ENCODE results near the gene SOS2.
A peak's percentile ranks its signal among the peaks of the same experiment; 100 is the strongest.

SOS2 gene

DNA sequence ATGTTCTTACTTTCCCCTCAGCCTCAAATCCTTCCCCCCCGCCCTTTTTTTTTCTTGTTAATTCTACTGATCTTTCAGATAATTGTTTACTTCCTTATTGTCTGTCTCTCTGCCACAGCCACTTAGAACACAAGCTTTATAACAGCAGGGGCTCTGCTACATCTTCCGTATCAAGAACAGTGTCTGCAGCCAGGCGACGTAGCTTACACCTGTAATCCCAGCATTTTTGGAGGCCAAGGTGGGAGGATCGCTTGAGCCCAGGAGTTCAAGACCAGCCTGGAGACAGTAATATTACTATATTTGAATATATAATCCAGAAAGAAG lies 5.4 kb downstream of the SOS2 start:
- no peak for DNase-seq (ENCODE audit: low read depth)

DNA sequence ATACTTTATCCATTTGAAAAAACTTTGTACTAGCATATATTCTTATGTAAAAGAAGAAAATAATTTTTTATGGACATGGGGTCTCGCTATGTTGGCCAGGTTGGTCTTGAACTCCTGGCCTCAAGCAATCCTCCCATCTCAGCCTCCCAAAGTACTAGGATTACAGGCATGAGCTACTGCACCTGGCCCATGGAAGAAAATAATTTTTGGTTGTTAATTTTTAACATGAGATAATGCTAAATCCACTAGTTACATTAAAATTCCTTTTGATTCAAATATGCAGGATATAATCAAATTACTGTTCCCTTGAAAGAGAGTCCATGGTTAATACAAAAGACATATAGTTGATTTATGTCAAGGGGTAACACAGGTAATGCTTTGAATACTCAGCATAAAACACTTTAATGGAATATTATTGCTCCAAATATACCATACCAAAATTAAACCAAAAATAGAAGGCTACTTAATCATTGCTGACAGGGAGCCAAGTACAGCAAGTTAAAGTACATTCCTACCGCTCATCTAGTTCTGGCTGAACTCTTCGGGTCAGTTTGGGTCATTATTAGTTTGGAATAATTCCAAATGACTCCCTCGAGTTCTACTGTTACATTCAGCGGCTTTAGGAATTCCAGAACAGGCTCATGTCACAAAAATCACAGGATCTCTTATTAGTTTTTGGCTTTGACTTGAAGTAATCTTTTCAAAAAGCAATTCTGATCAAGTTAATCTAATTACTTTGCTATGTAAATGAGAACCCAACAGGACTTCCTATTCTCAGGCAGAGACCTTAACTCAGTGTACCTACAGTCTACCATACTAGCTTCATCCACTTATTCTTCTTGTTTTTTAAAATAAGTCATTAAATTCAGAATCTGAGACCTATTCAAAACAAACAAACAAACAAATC lies 6.1 kb downstream of the SOS2 start:
- peak; percentile 91 for DNase-seq (ENCODE audit: low read depth)

DNA sequence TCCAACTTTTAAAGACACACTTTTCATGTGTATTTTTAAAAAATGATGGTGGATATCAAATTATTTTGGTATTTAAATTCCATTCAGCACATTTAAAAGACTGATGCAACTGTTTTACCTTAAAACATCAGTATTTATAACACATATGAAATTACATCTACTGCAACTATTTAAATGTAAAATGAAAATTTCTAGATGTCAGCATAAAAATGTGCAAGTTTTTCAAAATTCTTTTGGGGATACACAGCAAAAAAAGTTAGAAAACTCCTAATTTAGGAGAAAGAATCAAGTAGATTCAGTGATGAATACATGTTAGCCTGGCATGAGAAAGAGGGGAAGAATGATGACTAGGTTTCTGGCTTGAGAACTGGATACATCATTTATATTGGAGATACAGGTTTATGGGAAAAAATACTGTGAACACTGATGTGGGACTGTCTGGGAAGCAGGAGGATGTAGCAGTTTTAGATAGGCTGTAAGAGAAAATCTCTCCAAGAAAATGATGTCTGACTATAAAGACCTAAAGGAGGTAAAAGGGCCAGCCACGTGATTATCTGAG lies 9.2 kb downstream of the SOS2 start:
- no peak for DNase-seq (ENCODE audit: low read depth)

DNA sequence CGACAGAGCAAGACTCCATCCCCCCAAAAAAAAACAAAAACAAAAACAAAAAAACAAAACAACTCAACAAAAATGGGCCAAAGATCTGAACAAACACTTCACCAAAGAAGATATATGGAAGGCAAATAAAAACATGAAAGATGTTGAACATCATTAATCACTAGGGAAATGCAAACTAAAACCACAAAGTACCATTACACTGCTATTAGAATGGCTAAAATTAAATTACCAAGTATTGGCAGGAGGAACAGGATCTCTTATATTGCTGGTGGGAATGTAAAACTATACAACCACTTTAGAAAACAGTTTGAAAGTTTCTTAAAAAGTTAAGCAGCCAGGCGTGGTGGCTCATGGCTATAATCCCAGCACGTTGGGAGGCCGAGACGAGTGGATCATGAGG lies 12.9 kb downstream of the SOS2 start:
- DNase-seq (ENCODE audit: low read depth): no peak

DNA sequence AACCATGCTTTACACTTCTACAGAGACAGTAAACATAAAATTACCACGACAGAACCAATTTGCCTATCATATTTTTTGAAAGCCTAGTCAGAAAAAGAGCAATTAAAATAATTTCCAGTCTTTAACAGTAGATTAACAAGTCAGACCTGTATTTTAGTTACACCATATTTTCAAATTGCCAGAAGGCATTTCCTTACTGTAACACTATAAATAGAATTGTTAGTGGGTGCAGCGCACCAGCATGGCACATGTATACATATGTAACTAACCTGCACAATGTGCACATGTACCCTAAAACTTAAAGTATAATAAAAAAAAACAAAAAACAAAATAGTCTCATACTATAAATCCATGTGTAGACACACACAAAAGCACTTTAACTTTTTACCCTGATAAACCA lies 16.0 kb downstream of the SOS2 start:
- no peak for DNase-seq (ENCODE audit: low read depth)

DNA sequence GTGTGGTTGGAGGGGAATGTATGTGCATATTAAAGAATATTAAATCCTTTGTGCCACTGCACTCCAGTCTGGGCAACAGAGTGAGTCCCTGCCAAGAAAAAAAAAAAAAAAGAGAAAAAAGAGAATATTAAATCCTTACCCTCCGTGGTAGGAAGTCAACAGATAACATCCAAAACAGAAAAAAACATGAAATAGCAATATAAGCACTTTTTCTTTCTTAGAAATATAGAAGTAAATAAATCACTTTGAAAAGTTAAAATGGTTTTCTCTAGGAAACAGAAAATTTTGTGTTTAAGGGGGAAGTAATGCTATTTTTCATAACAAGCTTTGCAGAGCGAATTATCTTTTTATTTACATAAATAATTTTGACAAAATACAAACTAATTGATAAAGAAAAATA lies 17.6 kb downstream of the SOS2 start:
- DNase-seq (ENCODE audit: low read depth): no peak

DNA sequence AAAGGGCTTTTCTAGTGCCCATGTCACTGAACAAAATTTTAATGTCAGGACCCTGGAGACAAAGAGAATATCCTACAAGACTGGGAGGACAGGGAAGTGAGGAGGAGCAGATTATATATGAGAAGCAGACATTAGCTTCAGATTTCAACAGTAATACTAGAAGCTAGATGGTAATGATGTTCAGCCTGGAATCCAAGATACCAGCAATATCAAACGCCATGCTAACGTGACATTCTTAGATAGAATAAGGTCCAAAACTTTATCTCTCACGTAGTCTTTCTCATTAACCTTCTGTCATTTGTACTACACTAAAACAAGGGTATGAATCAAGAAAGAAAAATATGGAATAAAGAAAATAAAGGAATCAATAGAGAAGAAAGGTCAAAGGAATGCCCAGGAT lies 18.7 kb downstream of the SOS2 start:
- DNase-seq (ENCODE audit: low read depth): no peak

DNA sequence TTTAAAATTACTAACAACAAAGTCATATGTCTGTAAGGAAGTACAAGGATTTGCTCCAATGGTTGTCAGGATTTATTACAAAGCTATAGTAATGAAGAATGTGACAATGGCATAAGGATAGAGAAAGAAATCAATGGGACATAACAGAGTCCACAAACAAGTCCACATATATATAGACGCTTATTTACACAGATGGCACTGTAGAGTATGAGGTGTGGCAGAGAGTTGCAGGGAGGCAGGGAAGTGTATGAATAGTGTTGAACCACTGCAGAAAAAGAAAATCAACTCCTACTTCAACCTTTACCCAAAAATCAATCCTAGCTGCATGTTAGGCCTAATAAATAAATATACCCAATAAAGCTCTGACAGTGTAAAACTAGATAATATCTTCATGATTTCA lies 21.3 kb downstream of the SOS2 start:
- no peak for DNase-seq (ENCODE audit: low read depth)

DNA sequence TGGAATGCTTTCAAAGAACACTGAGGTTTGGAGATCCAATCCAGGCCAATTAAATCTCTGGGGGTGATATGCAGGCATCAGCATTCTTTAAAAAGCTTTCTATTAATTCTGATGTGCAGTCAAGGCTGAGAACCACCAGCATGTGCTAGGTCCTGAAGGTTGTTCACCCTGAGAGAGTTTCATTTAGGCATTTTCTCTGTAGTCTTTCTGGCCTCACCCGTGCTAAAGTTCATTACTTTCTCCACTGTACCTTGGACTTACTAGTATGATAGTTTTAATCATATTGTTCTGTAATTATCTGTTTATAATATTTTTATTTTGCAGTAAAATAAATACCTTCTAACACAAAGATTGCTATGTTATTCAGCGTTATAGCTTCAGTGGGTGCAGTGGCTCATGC lies 32.9 kb downstream of the SOS2 start:
- DNase-seq (ENCODE audit: low read depth): no peak

DNA sequence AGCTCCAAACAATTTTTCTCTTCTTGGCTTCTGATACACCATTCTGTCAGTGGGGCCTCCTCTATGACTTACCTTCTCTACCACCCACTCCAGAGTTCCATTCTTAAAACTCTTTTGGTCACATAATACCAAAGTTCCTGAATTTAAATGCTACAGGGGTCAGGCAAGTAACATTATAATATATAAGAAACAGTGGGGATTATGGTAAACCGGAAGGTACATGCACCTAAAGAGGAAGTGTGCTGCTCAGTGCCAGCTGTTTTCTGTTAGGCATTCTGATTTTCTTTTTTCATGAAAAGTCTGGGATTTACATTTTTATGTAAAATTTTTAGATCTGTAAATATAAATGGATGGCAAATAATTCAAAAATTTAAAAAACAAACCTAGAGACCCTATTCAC lies 39.9 kb downstream of the SOS2 start:
- no peak for DNase-seq (ENCODE audit: low read depth)

DNA sequence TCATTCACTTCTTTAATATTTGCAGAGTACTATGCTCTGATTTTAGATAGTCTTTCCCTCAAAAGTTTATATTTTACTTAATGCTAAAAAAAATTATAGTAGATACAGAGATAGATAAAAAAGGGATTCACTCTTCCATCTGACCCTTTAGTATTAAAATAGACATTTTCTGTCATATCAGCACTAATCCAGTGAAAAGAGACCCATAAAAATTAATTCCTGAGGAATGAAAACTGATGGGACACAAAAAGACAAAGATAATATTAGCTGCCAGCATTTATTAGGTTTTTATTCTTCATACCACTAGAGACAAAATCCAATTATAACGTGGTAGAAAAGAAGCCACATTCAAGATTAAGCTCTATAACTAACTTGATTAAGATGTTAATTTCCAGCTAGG lies 45.3 kb downstream of the SOS2 start:
- no peak for DNase-seq (ENCODE audit: low read depth)

DNA sequence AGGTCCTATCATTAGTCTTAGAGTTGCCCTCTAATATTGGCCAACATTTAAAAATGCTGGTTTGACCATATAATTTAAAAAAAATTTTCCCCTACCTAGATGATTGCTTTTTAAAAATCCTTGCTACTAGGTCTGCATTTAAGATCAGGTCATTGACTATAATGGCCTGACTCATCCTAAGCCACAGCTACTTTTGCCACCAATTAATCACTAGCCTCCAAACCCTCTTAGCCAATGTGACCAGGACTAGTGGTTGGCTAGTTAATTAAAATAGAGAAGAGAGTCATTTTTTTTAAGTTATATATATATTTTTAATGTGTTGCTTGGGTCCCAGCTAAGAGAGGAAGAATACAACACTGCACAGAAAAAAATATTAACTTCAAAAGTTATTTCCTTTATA lies 57.5 kb downstream of the SOS2 start:
- no peak for DNase-seq (ENCODE audit: low read depth)

DNA sequence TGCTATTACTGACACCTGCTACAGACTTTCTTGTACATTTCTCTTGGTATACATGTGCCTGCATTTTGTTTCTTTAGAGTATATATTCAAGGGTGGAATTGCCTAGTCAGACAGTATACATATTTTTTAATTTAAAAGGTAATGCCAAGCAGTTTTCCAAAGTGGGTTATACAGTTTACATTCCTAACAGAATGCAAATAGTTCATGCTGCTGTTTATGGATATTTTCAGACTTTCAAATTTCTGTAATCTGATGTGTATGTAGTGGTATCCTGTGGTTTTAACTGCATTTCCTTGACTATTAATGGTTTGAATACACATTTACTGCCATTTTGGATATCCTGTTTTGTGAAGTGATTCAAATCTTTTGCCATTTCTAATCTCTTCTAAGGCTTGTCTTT lies 59.5 kb downstream of the SOS2 start:
- no peak for DNase-seq (ENCODE audit: low read depth)

DNA sequence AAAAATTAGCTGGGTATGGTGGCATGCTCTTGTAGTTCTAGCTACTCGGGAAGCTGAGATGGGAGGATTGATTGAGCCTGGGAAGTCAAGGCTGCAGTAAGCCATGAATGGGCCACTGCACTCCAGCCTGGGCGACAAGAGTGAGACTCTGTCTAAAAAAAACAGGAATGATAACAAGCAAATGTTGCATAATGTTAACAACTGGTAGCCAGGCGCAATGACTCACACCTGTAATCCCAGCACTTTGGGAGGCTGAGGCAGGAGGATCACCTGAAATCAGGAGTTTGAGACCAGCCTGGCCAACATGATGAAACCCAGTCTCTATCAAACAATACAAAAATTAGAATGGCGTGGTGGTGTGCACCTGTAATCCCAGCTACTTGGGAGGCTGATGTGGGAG lies 64.0 kb downstream of the SOS2 start:
- peak; percentile 8 for DNase-seq (ENCODE audit: low read depth)

DNA sequence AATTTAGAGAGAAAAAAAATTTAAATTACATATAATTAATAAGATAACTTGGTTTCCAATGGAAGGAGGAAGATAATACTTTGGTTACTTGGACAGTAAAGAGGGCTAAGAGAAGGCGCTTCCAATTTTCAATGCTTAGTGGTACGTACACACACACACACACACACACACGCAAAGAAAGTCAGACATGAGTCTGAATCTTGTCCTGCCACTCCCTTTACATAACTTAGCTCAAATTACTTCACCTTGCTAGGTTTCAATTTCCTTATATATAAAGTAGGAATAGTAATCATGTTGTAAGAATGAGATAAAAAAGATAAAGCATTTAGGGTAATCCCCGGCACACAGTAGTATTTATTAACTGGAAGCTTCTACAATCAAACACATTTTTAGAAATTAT lies 75.3 kb downstream of the SOS2 start:
- no peak for DNase-seq (ENCODE audit: low read depth)

DNA sequence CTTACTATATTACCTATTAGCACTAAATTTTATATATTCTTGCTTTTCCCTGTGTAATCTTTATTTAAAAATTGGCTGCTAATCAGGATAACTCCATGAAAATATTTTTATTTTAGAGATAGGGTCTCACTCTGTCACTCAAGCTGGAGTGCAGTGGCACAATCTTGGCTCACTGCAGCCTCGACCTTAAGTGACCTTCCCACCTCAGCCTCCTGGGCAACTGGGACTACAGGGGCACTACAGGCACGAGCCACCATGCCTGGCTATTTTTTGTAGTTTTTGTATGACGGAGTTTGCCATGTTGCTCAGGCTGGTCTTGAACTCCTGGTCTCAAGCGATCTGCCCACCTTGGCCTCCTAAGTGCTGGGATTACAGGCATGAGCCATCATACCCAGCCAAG lies 82.6 kb downstream of the SOS2 start:
- DNase-seq (ENCODE audit: low read depth): no peak

DNA sequence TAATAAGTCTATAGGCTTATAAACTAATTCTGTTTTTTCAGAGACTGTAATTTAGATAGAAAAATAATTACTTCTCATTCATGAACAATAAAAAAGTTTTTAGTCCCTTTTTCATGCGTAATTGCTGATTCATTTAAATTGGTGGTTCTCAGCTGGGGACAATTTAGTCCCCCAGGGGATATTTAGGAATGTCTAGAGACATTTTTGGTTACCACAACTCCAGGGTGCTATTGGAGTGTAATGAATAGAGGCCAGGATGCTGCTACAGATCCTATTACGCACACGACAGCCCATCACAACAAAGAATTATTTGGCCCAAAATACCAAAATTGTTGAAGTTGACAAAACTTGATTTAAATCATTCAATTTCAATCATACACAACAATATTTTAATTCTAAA lies 92.2 kb downstream of the SOS2 start:
- no peak for DNase-seq (ENCODE audit: low read depth)

DNA sequence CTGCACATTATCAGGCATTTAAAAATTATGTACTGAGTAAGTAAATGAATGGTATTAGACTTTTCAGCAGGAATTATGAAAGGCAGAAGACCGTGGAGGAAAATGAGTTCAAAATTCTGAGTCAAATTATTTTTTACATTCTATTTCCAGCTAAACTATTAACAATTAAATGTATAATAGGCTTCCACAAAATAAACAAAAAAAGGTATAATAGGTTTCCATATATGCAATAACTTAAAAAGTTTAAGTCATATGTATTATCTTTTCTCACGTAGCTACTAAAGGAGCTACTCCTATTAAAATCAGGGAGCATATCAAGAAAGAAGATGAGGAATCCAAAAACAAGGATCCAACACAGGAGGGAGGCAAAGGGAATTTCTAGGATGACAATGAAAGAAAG lies 103.6 kb downstream of the SOS2 start:
- DNase-seq (ENCODE audit: low read depth): no peak

DNA sequence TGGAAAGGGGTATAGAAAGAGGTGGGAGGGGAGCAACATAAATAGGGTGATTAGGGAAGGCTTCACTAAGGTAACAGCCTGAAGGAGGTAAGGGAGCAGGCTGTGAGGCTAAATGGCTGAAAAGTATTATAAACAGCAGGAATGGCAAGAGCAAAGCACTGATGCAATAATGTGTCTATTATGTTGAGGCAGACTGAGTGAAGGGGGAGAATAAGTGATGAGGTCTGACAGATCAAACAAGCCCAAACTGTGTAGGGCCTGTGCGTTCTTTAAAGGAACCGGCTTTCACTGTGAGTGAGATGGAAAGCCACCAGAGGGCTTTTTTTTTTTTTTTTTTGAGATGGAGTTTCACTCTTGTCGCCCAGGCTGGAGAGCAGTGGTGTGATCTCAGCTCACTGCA lies 108.3 kb downstream of the SOS2 start:
- no peak for DNase-seq (ENCODE audit: low read depth)

DNA sequence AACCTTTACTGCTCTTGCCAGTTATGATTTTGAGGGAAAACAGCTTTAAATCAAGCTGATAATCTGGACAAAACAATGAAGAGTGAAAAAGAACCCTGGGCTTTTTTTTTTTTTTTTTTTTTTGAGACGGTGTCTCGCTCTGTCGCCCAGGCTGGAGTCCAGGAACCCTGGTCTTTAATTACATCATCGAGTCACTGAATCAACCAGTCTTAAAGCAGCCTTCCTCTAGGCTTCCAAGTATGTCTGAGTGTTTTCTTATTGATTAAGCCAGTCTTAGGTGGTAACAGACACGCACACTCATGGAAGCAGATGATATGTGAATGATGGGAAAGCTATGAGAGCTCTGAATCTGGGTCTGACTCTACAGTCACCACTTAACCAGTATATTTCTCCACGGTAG lies 109.1 kb downstream of the SOS2 start:
- no peak for DNase-seq (ENCODE audit: low read depth)

DNA sequence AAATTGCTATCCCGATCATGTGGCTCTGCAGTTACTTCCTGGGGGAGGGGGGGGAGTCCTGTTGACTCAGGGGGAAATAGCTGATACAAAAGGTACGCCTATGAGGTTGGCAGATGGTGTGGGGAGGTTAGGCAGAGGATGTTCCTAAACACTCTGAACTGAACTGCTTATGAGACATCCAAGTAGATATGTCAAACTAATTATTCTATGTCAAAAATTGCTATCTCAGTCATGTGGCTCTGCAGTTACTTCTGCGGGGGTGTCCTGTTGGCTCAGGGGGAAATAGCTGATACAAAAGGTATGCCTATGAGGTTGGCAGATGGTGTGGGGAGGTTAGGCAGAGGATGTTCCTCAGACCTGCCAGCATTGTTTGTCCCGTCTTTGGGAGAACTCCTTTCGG lies 109.9 kb downstream of the SOS2 start:
- no peak for DNase-seq (ENCODE audit: low read depth)

DNA sequence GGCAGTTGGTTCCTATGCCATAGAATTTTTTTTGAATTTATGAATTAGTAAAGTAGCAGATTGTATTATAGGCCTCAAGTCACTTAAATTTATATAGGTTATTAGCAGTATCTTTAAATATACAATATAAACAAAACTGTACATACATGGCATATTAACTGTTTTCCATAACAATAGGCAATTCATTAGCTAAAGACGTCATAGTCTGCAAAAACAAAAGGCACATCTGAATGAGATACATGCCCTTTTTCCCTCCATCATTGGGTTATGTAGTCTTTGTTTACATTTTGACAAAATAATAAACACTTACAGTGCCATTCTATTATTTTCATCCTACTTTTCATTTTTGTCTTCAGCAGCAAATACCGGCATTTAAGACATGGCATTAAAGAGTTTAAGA lies 113.9 kb downstream of the SOS2 start:
- DNase-seq (ENCODE audit: low read depth): no peak

DNA sequence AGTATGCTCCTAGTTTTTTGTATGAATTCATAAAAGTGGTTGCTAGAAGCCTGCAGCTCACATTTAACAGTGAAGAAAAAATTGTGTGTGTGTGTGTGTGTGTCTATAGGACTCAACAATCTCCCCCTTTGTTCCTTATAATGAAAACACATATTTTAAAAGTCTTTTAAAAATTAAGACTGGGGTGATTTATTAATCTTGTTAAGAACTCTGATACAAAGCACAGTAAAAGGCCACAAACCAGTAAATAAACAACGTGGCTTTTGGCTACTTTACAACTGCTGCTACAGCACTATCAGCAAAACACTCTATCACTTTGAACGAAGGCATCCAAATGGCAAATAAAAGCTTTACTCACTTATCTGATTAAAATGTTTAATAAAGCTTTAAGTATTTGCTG lies 114.4 kb downstream of the SOS2 start:
- DNase-seq (ENCODE audit: low read depth): no peak

All from iris pigment epithelial cell (primary cell).